GM21390 (cell line): ENCODE results near the gene RBM38.

ENCODE experiments used
- ATAC-seq: cut with Tn5 transposase; IDR thresholded peaks from one replicate; pipeline ENCODE4 v1.9.1; 2021; ENCODE audit not compliant: unreplicated experiment

The RBM38 gene

DNA sequence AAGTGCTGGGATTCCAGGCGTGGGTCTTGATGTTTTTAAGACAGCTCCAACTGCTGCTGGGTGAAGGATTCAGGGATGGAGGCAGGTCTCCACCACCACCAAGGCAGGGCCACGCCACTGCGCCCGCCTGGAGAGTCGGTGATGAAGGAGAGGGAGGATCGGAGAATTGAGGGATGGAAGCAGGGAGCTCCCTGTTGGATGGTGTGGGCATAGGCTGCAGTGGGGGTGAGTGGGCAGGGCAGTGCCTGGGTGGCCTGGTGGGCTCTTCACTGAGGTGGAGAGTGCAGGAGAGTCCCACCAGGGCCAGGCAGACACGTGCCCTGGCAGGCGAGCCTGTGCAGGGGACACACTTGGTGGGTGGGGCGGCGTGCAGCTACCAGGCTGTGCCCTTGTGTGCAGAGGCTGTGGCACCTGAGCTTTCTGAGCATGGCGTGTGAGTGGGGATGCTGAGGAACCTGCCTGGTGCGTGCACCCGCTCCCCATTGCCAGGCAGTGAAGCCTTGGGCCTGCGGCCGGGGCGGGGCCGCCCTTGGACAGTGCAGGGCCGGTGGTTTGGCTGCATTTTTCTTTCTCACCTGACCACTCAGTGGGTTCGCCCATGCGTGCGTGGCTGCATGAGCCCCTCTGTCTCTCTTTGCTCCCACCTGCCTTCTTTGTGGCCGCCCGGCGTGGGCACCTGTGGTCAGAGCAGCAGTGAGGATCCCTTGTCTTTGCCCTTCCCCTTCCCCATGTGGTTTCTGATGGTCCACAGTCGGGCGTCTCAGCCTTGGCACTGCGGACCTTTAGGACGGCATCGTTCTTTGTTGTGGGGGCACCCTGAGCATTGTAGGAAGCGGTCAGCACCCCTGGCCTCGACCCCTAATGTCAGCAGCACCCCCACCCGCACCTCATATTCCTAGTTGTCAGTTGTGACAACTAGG, 11.3 kb downstream of the RBM38 start:
- no peak for ATAC-seq

GRCh38 chr20:57403216-57403615, 12.0 kb downstream of the RBM38 start:
- ATAC-seq: no peak

DNA sequence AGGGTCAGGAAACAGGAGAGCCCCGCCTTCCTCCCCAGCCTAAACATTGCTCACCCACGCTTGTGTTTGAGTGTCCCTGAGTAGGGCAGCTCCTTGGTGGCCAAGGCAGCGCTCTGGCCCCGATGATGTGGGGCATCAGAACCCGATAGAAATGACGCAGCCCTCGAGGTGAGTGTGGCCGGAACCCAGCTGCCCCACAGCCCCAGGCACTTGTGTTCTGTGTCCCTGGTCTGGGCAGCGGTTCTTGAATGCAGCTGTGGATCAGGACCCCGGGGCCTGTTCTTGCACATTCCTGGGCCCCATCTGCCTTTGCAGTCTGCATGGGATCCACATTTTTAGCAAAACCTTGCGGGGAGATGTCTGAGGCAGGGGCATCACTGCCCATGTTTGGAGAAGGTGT, 12.8 kb downstream of the RBM38 start:
- ATAC-seq: no peak

- ATAC-seq: no peak
Observed at GRCh38 chr20:57404419-57405072, 13.3 kb downstream of the RBM38 start.

GRCh38 chr20:57405236-57406016, 14.2 kb downstream of the RBM38 start:
- ATAC-seq: no peak

DNA sequence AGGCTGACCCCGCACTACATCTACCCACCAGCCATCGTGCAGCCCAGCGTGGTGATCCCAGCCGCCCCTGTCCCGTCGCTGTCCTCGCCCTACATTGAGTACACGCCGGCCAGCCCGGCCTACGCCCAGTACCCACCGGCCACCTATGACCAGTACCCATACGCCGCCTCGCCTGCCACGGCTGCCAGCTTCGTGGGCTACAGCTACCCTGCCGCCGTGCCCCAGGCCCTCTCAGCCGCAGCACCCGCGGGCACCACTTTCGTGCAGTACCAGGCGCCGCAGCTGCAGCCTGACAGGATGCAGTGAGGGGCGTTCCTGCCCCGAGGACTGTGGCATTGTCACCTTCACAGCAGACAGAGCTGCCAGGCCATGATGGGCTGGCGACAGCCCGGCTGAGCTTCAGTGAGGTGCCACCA, 16.4 kb downstream of the RBM38 start:
- no peak for ATAC-seq

GRCh38 chr20:57408131-57408530, 16.9 kb downstream of the RBM38 start:
- ATAC-seq: no peak

- no peak for ATAC-seq
Observed at GRCh38 chr20:57408536-57409233, 17.5 kb downstream of the RBM38 start.

- ATAC-seq: no peak
Observed at GRCh38 chr20:57409316-57409671, 18.1 kb downstream of the RBM38 start.

- ATAC-seq: no peak
Observed at GRCh38 chr20:57409672-57410397, 18.6 kb downstream of the RBM38 start.

DNA sequence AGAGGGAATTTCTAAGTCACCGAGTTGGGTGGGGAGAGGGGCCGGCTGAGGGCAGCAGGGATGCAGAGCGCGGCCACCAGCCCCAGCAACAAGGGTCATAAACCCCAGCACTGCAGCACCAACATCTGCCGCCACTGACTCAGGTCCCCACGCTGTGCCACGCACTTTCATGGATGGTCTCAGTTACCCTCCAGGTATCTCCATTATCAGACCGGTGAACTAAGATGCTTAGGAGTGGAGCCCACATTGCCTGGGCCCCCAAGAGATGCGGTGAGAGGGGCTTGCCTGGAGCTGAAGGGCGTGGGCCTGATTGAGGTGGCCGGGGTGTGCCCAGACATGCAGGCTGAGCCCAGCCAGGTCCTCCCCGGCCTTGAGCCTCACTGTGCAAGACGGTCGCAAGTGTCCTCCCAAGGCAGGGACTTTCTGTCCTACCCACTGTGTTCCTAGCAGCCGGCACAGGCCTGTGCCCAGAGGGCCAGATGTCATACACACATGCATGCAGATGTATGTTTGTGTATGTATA, 19.3 kb downstream of the RBM38 start:
- no peak for ATAC-seq

GRCh38 chr20:57410924-57411323, 19.7 kb downstream of the RBM38 start:
- ATAC-seq: no peak

- no peak for ATAC-seq
Observed at GRCh38 chr20:57411406-57412283, 20.4 kb downstream of the RBM38 start.

DNA sequence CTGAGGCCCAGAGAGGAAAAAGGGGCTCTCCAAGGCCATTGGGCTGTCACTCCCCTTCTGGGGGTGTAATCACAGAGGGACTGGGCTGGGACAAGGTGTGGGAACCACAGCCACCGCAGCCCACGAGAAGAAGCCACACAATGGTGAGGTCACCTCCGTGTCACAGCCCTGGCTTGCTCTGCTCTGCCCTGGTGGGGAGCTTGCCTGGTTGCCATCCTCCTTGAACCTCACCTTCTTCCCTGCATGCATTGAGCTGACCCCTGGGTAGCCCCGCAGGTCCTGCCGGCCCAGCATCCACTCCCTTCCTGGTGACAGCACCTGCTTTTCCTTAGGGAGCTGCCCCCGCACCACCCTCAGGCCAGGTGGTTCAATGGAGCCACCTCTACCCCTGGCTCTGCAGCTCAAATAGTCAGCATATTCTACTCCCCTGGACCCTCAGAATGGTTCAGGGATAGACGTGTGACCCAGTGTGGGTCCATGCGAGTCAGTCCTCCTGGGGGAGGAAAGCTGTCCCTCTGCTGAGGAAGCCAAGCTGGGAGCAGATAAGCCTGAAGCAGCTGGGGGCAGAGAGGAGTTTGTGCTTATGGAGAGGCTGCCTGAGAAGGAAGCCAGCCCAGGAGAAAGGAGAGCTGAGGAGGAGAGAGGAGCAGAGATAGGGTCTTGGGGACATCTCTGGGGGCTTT, 21.3 kb downstream of the RBM38 start:
- ATAC-seq: no peak

DNA sequence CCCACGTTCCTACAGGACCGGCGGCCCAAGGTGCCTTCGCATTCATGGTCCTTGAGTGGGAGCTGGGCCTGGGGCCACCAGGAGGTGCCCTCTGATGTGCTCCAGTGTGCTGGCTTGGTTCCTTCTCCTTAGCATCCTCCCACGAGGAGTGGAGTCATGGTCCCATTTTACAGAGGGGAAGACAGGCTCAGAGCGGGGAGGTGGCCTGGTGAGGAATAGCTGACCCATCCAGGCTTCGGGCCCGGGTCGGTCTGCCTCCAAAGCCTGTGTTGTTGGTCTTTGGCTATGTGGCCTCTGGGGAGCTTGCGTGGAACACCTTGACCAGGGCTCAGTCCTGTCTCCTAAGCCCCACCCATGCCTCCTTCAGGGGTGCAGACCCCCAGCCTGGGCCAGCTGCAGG, 22.8 kb downstream of the RBM38 start:
- no peak for ATAC-seq

- no peak for ATAC-seq
Observed at GRCh38 chr20:57414867-57415592, 23.8 kb downstream of the RBM38 start.

DNA sequence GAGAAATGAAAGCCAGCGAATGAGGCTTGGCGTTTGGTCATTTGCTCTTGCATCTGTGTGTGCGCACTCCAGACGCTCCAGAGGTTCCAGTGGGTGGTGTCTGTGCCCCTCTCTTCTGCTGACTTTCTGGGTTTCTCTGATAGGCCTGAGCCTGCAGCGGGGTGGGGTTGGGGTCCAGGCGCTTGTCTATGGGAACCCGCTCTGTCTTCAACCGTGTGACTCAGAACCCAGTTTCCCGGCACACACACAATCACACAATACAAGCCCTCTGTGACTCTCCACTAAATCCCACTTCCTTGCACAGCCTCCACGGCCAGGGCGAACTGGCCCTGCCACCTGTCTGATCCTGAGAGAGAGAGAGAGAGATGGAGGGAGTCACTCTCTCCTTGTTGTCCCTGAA, 24.6 kb downstream of the RBM38 start:
- no peak for ATAC-seq
